K562 (cell line): ENCODE results near the gene DAPK2. TPM values are rescaled to one million over a fixed set of nuclear protein-coding genes. Genes with fewer than 3 reads are reported as not detected.

Experiments used
- CCNT2 ChIP-seq: IDR thresholded peaks from 2 replicates; pipeline ENCODE4 v1.6.1; 2011; ENCODE audit warnings: borderline replicate concordance, low read depth, mild to moderate bottlenecking, moderate library complexity, mixed read lengths, low read length; ENCODE audit not compliant: insufficient read length; ENCODE audit errors: extremely low read depth
- CUX1 ChIP-seq: fragments of 200-800 bp; sonication (Bioruptor generic); IDR thresholded peaks from 2 replicates; pipeline ENCODE4 v1.6.1; 2016; ENCODE audit warnings: missing genetic modification characterization, missing compliant biosample characterization
- EGR1 ChIP-seq: fragments of 450-650 bp; conservative IDR thresholded peaks from 2 replicates; pipeline ENCODE4 v1.6.1; 2017; ENCODE audit warnings: mild to moderate bottlenecking
- ETV1 ChIP-seq: fragments of 450-650 bp; conservative IDR thresholded peaks from 2 replicates; pipeline ENCODE4 v1.6.1; 2016; ENCODE audit warnings: missing genetic modification characterization, control low read depth, low read depth, missing compliant biosample characterization
- ETV5 ChIP-seq: sonication (generic); formaldehyde crosslinking; IDR thresholded peaks from 2 replicates; pipeline ENCODE4 v1.4.0; 2020; ENCODE audit warnings: low read depth, mild to moderate bottlenecking, missing genetic modification reagents
- HCFC1 ChIP-seq: IDR thresholded peaks from 2 replicates; pipeline ENCODE4 v1.6.1; 2012; ENCODE audit warnings: low read depth, low read length, improper control_type of control experiment
- HDAC1 ChIP-seq, 2 experiments: fragments of 450-650 bp; IDR thresholded peaks; 2 replicates each; pipeline ENCODE4 v1.6.1; 2016 to 2017; ENCODE audit warnings: inconsistent platforms in 1 of 2, mild to moderate bottlenecking in 1 of 2, moderate library complexity in 1 of 2
- HLTF ChIP-seq: fragments of 450-650 bp; IDR thresholded peaks from 2 replicates; pipeline ENCODE4 v1.6.1; 2016
- IRF2 ChIP-seq: sonication (generic); formaldehyde crosslinking; IDR thresholded peaks from 2 replicates; pipeline ENCODE4 v1.8.1; 2022; ENCODE audit warnings: mild to moderate bottlenecking, missing genetic modification reagents
- MEIS2 ChIP-seq: fragments of 450-650 bp; IDR thresholded peaks from 2 replicates; pipeline ENCODE4 v1.6.1; 2014; ENCODE audit warnings: mild to moderate bottlenecking; ENCODE audit not compliant: partially characterized antibody
- NCOR1 ChIP-seq: fragments of 450-650 bp; IDR thresholded peaks from 2 replicates; pipeline ENCODE4 v1.6.1; 2016; ENCODE audit warnings: mild to moderate bottlenecking, moderate library complexity
- PHF8 ChIP-seq: fragments of 200-600 bp; sonication (generic); IDR thresholded peaks from 2 replicates; pipeline ENCODE4 v1.6.1; 2012; ENCODE audit warnings: mixed run types, mild to moderate bottlenecking, inconsistent platforms, low read length, moderate library complexity, borderline replicate concordance
- RB1 ChIP-seq: fragments of 450-650 bp; IDR thresholded peaks from 2 replicates; pipeline ENCODE4 v1.6.1; 2017; ENCODE audit warnings: low read depth, mild to moderate bottlenecking
- RREB1 ChIP-seq: fragments of 250-450 bp; sonication (Bioruptor Pico); IDR thresholded peaks from 2 replicates; pipeline ENCODE4 v1.4.0; 2020
- ZBTB7A ChIP-seq: IDR thresholded peaks from 2 replicates; pipeline ENCODE4 v1.6.1; 2011; ENCODE audit warnings: low read depth, mild to moderate bottlenecking, low read length, moderate library complexity, borderline replicate concordance; ENCODE audit not compliant: control insufficient read depth
- ZNF263 ChIP-seq: sonication (generic); formaldehyde crosslinking; IDR thresholded peaks from 2 replicates; pipeline ENCODE4 v1.8.0; 2022; ENCODE audit warnings: mild to moderate bottlenecking, missing genetic modification reagents, borderline replicate concordance
- ZNF696 ChIP-seq: fragments of 250-450 bp; sonication (Bioruptor Pico); conservative IDR thresholded peaks from 2 replicates; pipeline ENCODE4 v1.4.0; 2020; ENCODE audit warnings: mild to moderate bottlenecking, moderate library complexity
- ZSCAN32 ChIP-seq: fragments of 450-650 bp; formaldehyde crosslinking; IDR thresholded peaks from 2 replicates; pipeline ENCODE4 v1.4.0; 2020; ENCODE audit warnings: mild to moderate bottlenecking, moderate library complexity
- polyA plus RNA-seq, 8 experiments: library from polyadenylated mRNA; depleted of rRNA in 4 of 8; stranded (reverse) in 5 of 8; unstranded in 3 of 8; fragments of >200 nt; fragmentation: Nextera tagmentation in 2 of 8; fragmentation: Illumina TruSeq in 1 of 8; extraction: Ambion mirVana in 2 of 8; extraction: Trizol in 1 of 8; gene quantifications; 2 replicates each; pipeline versions ENCODE4 v1.2.1 to v1.2.3, GENCODE V29; 2011 to 2014; ENCODE audit warnings: inconsistent platforms in 1 of 8, missing spikeins in 1 of 8
- total RNA-seq, 7 experiments: library from RNA; depleted of rRNA in 6 of 7; stranded (reverse); fragments of >200 nt in 6 of 7; fragmentation: Illumina TruSeq in 2 of 7; extraction: Trizol in 2 of 7; gene quantifications; 2 replicates each; pipeline versions ENCODE4 v1.2.1 to v1.2.3, GENCODE V29; 2011 to 2021; ENCODE audit warnings: low replicate concordance in 1 of 7

DAPK2 gene
- total and polyA plus RNA-seq, 9 of the 15 experiments (the other 6 are each of a cell fraction or from before 2014, with no cell fraction given) = 0.14 to 5.2 (median 2.2) TPM

GRCh38 chr15:63895194-63895593, 151.1 kb downstream of the DAPK2 start (continued):
- no peak for TF ChIP-seq CUX1
- TF ChIP-seq HCFC1 = peak; percentile 36; the same call in 1 of the 2 replicates
- TF ChIP-seq ZNF263 (CRISPR knock-in tag) = 0 out of 2 replicates have a peak, but pooled peaks have one; percentile 10
- peak; percentile 34 for TF ChIP-seq CCNT2
- TF ChIP-seq EGR1 = peak; percentile 73
- peak; percentile 93 for TF ChIP-seq ETV1
- TF ChIP-seq ETV5 = peak; percentile 97
- no peak for TF ChIP-seq IRF2 (CRISPR knock-in tag)
- TF ChIP-seq ZBTB7A = peak; percentile 91
- TF ChIP-seq RREB1 = no peak
- 0 out of 2 replicates have a peak, but pooled peaks have one; percentile 10 for TF ChIP-seq PHF8
- TF ChIP-seq NCOR1 = peak; percentile 83
- TF ChIP-seq RB1 = peak; percentile 35; the same call in 1 of the 2 replicates
- TF ChIP-seq HDAC1 (IDR thresholded peaks at IDR 0.05) = peak in 1 of 2 experiments; percentile 30; a peak in 2 of 4 replicates
- TF ChIP-seq ZSCAN32 (CRISPR knock-in tag) = no peak
- no peak for TF ChIP-seq ZNF696 (CRISPR knock-in tag)
- no peak for TF ChIP-seq HLTF
- TF ChIP-seq MEIS2 = peak; percentile 21
